K562 (cell line): ENCODE results near the gene SHC1. TPM values are rescaled to one million over a fixed set of nuclear protein-coding genes. Genes with fewer than 3 reads are reported as not detected.
A peak's percentile ranks its signal among the peaks of the same experiment; 100 is the strongest.

Source experiments
- CBFA2T2 ChIP-seq: fragments of 450-650 bp; conservative IDR thresholded peaks from 2 replicates; pipeline ENCODE4 v1.6.1; 2017; ENCODE audit warnings: mild to moderate bottlenecking
- DPF2 ChIP-seq: fragments of 450-650 bp; IDR thresholded peaks from 2 replicates; pipeline ENCODE4 v1.6.1; 2016
- HMGN3 ChIP-seq: IDR thresholded peaks from 2 replicates; pipeline ENCODE4 v1.6.1; 2011; ENCODE audit warnings: borderline replicate concordance, low read depth, mild to moderate bottlenecking, mixed read lengths, low read length; ENCODE audit not compliant: insufficient read length; ENCODE audit errors: extremely low read depth
- HNRNPUL1 ChIP-seq: fragments of 200-400 bp; formaldehyde crosslinking; IDR thresholded peaks from 2 replicates; pipeline ENCODE4 v1.6.1; 2017; ENCODE audit warnings: low read length
- PHF21A ChIP-seq: fragments of 450-650 bp; IDR thresholded peaks from 2 replicates; pipeline ENCODE4 v1.6.1; 2017; ENCODE audit warnings: low read depth, borderline replicate concordance
- RBM39 ChIP-seq: fragments of 200-400 bp; formaldehyde crosslinking; optimal IDR thresholded peaks from 2 replicates; pipeline ENCODE3; 2018; ENCODE audit warnings: low read depth, low read length
- TAF15 ChIP-seq: fragments of 200-400 bp; formaldehyde crosslinking; IDR thresholded peaks from 2 replicates; pipeline ENCODE4 v1.6.1; 2017; ENCODE audit warnings: mild to moderate bottlenecking, low read depth, low read length, moderate library complexity
- ZFP30 ChIP-seq: fragments of 250-450 bp; sonication (Bioruptor Pico); IDR thresholded peaks from 2 replicates; pipeline ENCODE4 v1.8.0; 2022; ENCODE audit warnings: moderate library complexity, mild to moderate bottlenecking, inconsistent platforms, borderline replicate concordance
- ZNF184 ChIP-seq: sonication (generic); formaldehyde crosslinking; IDR thresholded peaks from 2 replicates; pipeline ENCODE4 v1.5.0; 2020; ENCODE audit warnings: missing genetic modification reagents
- ZNF436 ChIP-seq: fragments of 250-450, 450-650 bp; sonication (Bioruptor Pico); formaldehyde crosslinking; IDR thresholded peaks from 2 replicates; pipeline ENCODE4 v1.7.0; 2020; ENCODE audit warnings: mild to moderate bottlenecking
- polyA plus RNA-seq, 8 experiments: library from polyadenylated mRNA; depleted of rRNA in 4 of 8; stranded (reverse) in 5 of 8; unstranded in 3 of 8; fragments of >200 nt; fragmentation: Nextera tagmentation in 2 of 8; fragmentation: Illumina TruSeq in 1 of 8; extraction: Ambion mirVana in 2 of 8; extraction: Trizol in 1 of 8; gene quantifications; 2 replicates each; pipeline versions ENCODE4 v1.2.1 to v1.2.3, GENCODE V29; 2011 to 2014; ENCODE audit warnings: inconsistent platforms in 1 of 8, missing spikeins in 1 of 8
- total RNA-seq, 7 experiments: library from RNA; depleted of rRNA in 6 of 7; stranded (reverse); fragments of >200 nt in 6 of 7; fragmentation: Illumina TruSeq in 2 of 7; extraction: Trizol in 2 of 7; gene quantifications; 2 replicates each; pipeline versions ENCODE4 v1.2.1 to v1.2.3, GENCODE V29; 2011 to 2021; ENCODE audit warnings: low replicate concordance in 1 of 7
- TF ChIP-seq, protein P1 (sequence below): fragments of 200-600 bp; sonication (generic); IDR thresholded peaks from one replicate; pipeline ENCODE4 v1.6.1; 2012; ENCODE audit warnings: mild to moderate bottlenecking, low read depth, low read length, inconsistent platforms

SHC1 gene
- total and polyA plus RNA-seq, 9 of the 15 experiments (the other 6 are each of a cell fraction or from before 2014, with no cell fraction given): 4.1 to 113 (median 51.9) TPM

DNA sequence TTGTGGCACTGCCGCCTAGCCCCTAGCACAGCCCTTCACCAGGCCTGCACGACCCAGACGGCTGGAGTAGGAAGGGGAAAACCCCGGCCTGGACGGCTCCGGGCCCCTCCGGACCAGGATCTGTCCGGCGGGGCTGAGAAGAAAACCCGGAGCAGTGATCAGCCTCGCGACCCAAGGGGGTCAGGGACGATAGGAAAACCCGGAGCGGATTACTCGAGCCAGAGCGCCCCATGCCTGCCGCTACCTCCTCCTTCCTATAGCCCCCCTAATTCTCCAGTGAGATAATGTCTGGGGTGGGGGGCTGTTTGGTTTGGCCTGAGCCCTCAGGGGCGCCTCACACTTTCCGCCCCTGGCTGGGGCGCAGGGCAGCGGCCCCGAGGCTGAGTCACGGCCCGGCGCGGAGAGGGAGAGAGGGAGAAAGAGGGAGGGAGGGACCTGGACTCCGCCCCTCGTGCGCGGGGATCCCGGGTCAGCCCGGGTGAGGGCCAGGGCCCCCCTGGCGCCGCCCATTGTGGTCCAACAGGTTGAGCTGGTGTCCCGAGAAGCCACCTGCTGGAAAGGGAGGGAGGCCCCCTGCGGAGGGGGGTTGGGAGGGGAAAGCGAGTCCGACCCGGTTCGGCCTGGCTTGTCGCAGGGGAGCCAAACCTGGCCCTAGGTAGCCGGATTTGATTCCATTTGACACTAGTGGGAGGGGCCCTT is 30.3 kb upstream of the SHC1 start (continued):
- TF ChIP-seq, protein P1, sequence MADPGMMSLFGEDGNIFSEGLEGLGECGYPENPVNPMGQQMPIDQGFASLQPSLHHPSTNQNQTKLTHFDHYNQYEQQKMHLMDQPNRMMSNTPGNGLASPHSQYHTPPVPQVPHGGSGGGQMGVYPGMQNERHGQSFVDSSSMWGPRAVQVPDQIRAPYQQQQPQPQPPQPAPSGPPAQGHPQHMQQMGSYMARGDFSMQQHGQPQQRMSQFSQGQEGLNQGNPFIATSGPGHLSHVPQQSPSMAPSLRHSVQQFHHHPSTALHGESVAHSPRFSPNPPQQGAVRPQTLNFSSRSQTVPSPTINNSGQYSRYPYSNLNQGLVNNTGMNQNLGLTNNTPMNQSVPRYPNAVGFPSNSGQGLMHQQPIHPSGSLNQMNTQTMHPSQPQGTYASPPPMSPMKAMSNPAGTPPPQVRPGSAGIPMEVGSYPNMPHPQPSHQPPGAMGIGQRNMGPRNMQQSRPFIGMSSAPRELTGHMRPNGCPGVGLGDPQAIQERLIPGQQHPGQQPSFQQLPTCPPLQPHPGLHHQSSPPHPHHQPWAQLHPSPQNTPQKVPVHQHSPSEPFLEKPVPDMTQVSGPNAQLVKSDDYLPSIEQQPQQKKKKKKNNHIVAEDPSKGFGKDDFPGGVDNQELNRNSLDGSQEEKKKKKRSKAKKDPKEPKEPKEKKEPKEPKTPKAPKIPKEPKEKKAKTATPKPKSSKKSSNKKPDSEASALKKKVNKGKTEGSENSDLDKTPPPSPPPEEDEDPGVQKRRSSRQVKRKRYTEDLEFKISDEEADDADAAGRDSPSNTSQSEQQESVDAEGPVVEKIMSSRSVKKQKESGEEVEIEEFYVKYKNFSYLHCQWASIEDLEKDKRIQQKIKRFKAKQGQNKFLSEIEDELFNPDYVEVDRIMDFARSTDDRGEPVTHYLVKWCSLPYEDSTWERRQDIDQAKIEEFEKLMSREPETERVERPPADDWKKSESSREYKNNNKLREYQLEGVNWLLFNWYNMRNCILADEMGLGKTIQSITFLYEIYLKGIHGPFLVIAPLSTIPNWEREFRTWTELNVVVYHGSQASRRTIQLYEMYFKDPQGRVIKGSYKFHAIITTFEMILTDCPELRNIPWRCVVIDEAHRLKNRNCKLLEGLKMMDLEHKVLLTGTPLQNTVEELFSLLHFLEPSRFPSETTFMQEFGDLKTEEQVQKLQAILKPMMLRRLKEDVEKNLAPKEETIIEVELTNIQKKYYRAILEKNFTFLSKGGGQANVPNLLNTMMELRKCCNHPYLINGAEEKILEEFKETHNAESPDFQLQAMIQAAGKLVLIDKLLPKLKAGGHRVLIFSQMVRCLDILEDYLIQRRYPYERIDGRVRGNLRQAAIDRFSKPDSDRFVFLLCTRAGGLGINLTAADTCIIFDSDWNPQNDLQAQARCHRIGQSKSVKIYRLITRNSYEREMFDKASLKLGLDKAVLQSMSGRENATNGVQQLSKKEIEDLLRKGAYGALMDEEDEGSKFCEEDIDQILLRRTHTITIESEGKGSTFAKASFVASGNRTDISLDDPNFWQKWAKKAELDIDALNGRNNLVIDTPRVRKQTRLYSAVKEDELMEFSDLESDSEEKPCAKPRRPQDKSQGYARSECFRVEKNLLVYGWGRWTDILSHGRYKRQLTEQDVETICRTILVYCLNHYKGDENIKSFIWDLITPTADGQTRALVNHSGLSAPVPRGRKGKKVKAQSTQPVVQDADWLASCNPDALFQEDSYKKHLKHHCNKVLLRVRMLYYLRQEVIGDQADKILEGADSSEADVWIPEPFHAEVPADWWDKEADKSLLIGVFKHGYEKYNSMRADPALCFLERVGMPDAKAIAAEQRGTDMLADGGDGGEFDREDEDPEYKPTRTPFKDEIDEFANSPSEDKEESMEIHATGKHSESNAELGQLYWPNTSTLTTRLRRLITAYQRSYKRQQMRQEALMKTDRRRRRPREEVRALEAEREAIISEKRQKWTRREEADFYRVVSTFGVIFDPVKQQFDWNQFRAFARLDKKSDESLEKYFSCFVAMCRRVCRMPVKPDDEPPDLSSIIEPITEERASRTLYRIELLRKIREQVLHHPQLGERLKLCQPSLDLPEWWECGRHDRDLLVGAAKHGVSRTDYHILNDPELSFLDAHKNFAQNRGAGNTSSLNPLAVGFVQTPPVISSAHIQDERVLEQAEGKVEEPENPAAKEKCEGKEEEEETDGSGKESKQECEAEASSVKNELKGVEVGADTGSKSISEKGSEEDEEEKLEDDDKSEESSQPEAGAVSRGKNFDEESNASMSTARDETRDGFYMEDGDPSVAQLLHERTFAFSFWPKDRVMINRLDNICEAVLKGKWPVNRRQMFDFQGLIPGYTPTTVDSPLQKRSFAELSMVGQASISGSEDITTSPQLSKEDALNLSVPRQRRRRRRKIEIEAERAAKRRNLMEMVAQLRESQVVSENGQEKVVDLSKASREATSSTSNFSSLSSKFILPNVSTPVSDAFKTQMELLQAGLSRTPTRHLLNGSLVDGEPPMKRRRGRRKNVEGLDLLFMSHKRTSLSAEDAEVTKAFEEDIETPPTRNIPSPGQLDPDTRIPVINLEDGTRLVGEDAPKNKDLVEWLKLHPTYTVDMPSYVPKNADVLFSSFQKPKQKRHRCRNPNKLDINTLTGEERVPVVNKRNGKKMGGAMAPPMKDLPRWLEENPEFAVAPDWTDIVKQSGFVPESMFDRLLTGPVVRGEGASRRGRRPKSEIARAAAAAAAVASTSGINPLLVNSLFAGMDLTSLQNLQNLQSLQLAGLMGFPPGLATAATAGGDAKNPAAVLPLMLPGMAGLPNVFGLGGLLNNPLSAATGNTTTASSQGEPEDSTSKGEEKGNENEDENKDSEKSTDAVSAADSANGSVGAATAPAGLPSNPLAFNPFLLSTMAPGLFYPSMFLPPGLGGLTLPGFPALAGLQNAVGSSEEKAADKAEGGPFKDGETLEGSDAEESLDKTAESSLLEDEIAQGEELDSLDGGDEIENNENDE: no peak
- TF ChIP-seq DPF2 (peak; percentile 96), CBFA2T2 (no peak), TAF15 (no peak), ZNF184 (no peak), HNRNPUL1 (no peak), ZNF436 (CRISPR knock-in tag) (0 out of 2 replicates have a peak, but pooled peaks have one; percentile 23), PHF21A (peak; percentile 75), RBM39 (peak; percentile 91), ZFP30 (CRISPR knock-in tag) (no peak), HMGN3 (peak; percentile 97)
